GM12865 (cell line): Measurements from ENCODE around the gene C1orf116.

Experiments used
- DNase-seq: peaks from one replicate; pipeline ENCODE4 v3.0.0; 2010; ENCODE audit warnings: low read depth
- H3K4me3 ChIP-seq: 2 replicates; pipeline ENCODE4 v1.5.1; 2011; ENCODE audit warnings: mild to moderate bottlenecking, low read depth, low read length, control low read depth
- TF ChIP-seq, protein P1 (sequence below): IDR thresholded peaks from 2 replicates; pipeline ENCODE4 v1.5.1; 2011; ENCODE audit warnings: low read length, control low read depth, low read depth, inconsistent platforms; ENCODE audit not compliant: insufficient read depth; ENCODE audit errors: missing control alignments

C1orf116 gene

DNA sequence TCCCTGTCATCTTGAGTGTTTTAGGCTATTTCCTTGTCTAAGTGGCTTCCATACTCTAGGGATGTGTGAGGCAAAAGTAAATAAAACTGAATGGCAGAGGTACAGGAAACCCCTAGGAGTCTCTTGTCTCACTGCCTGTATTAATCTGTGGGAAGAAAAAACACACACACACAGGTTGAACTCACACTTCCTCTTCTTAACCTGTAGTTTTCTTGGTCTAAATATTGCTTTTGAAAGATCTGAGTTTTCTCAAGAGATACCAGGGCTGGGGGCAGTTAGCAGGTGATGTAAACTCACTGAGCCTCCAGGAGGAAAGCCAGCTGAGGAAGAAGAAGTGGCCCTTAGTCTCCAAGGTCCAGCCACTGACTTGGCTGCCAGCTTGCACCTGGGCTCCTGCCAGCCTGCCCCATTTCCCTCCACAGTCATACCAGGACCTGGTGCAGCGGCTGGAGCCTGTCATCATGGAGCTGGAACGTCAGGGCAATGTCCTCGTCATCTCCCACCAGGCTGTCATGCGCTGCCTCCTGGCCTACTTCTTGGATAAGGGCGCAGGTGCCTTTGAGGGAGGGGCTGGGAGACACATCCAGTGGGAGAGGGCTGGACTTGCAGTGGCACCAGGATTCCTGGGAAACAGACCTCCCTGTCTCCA, 37.4 kb upstream of the C1orf116 start:
- DNase-seq = peak; percentile 54
- TF ChIP-seq, protein P1, sequence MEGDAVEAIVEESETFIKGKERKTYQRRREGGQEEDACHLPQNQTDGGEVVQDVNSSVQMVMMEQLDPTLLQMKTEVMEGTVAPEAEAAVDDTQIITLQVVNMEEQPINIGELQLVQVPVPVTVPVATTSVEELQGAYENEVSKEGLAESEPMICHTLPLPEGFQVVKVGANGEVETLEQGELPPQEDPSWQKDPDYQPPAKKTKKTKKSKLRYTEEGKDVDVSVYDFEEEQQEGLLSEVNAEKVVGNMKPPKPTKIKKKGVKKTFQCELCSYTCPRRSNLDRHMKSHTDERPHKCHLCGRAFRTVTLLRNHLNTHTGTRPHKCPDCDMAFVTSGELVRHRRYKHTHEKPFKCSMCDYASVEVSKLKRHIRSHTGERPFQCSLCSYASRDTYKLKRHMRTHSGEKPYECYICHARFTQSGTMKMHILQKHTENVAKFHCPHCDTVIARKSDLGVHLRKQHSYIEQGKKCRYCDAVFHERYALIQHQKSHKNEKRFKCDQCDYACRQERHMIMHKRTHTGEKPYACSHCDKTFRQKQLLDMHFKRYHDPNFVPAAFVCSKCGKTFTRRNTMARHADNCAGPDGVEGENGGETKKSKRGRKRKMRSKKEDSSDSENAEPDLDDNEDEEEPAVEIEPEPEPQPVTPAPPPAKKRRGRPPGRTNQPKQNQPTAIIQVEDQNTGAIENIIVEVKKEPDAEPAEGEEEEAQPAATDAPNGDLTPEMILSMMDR = no peak
- no peak overlapping the region for H3K4me3 ChIP-seq

DNA sequence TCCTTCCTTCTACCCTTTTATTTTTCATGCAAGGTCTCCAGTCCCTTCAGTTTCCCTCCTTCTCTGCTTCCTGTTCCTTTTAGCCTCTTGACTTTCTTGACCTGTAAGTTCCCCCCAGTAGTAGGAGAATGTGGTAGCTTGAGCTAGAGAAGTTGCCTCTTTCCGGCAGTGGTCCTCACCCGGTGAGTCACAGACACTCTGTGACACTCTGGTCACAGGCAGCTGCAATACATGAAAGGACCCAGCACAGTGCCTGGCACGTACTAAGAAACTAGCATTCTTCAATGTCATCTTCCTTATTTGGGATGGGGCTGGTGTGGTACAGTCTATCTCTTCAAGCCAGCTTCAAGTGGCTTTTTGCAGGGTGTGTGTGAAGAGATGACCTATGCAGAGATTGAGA, 36.5 kb upstream of the C1orf116 start:
- H3K4me3 ChIP-seq = no peak overlapping the region
- no peak for DNase-seq
- TF ChIP-seq, protein P1 = no peak

DNA sequence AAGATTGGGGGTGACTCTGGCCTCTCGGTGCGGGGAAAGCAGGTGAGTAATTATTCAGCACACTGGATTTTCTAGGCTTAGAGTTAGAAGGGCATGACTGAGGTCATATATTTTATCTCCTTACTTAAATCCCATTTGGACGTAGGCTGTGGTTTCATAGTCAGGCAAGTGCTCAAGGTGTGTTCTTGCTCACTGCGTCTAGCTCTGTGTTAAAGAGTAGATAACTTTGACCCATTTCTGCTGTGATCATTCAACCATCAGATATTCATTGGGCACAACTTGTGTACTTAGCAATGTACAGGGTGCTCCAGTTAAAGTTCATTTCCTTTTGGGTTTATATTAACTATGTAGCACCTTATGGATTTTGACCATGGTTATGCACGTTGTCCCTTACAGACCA, 35.1 kb upstream of the C1orf116 start:
- no peak overlapping the region for H3K4me3 ChIP-seq
- DNase-seq = no peak
- TF ChIP-seq, protein P1 = no peak

DNA sequence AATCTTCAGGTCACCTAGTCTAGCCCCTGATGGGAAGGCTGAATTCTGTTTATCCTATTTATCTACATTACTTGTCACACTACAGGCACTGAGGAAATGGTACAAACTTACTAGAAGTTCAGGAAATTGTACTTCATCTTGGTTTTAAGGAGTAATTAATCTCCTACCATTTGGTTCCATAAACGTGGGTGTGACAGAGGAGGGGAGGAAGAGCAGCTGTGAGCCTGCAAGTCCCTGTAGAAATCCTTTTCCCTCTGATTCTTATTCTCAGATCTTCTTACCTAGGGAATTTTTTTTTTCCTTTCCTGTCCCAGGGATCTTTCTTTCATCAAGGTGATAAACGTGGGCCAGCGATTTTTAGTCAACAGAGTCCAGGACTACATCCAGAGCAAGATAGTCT, 34.6 kb upstream of the C1orf116 start:
- H3K4me3 ChIP-seq = no peak overlapping the region
- DNase-seq = no peak
- TF ChIP-seq, protein P1 = no peak

DNA sequence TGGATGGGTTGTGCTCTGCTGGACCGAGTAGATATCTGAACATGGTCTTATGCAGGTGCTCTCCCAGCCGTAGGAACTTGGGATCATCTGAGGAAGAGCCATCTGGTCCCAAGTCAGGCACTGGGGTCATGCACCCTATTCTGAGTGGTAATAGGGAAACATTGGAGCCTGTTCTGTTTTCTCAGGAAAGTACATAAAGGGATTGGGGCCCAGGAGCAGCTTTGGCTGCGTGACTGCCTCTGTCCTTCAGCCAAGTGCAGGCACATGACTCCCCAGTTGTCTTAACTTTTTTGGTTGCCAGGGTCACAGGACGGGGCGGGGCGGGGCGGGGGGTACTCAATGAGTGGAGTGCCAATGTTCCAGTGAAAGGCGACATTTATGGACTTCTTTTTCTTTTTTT, 32.0 kb upstream of the C1orf116 start:
- TF ChIP-seq, protein P1 = no peak
- DNase-seq = no peak
- no peak overlapping the region for H3K4me3 ChIP-seq

DNA sequence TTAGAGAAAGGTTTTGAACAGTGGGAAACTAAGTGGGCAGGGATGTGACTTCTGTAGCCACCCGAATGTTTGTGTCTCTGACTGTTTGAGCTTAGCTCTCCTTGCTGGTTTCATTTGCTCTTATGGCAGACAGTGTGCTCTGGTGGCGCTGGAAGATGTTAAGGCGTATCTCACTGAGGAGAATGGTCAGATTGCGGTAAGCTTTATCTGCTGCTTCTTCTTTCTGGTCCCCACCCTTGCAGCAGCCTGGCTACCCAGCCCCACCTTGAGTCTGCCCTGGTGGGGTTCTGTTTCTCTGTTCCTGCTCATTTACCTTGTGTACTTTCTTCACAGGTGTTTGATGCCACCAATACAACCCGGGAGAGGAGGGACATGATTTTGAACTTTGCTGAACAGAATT, 30.5 kb upstream of the C1orf116 start:
- DNase-seq = no peak
- TF ChIP-seq, protein P1 = no peak
- no peak overlapping the region for H3K4me3 ChIP-seq

DNA sequence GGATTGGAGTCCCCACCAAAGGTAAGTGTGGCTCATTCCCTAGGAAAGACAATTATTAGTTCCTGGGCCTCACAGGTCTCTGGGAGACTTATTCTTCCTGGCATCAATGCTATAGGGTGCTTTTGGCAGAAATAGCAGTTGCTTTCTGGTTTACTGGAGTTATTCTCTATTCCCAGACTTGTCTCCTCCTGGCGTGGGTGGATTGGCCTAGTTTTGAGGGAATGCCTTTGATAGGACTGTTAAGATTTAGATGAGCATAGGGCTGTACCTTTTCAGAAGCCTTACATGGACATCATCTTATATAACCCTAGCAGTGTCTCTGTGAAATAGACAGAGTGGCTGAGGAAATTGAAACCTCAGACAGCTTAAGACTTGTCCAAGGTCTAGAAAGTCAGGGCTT, 29.5 kb upstream of the C1orf116 start:
- TF ChIP-seq, protein P1 = no peak
- no peak for DNase-seq

More for the DNA sequence above, 29.5 kb upstream of the C1orf116 start:
- H3K4me3 ChIP-seq = no peak overlapping the region
